HL-60 (cell line): Measurements from ENCODE around the gene ADGRG6.

Experiments
- DNase-seq, 2 experiments: peaks; one replicate each; pipeline ENCODE4 v3.0.0-alpha.2; 2010 to 2020; ENCODE audit warnings: low read depth in 1 of 2, low spot score in 1 of 2
- H3K27ac ChIP-seq: fragments of 250-450 bp; sonication (Bioruptor Pico); replicated peaks from 2 replicates; pipeline ENCODE4 v1.5.1; 2020; ENCODE audit warnings: mild to moderate bottlenecking, moderate library complexity
- H3K27me3 ChIP-seq: fragments of 250-450 bp; sonication (Bioruptor Pico); 2 replicates; pipeline ENCODE4 v1.5.1; 2021; ENCODE audit warnings: mild to moderate bottlenecking, moderate library complexity; ENCODE audit not compliant: insufficient read depth, poor library complexity, severe bottlenecking
- H3K4me3 ChIP-seq: replicated peaks from 2 replicates; pipeline ENCODE4 v1.5.1; 2011; ENCODE audit warnings: mild to moderate bottlenecking, control low read depth, low read length; ENCODE audit not compliant: insufficient read depth
- CTCF ChIP-seq: IDR thresholded peaks from one replicate; pipeline ENCODE4 v1.5.1; 2011; ENCODE audit warnings: low read length, control low read depth, inconsistent platforms; ENCODE audit not compliant: insufficient read depth
- GABPA ChIP-seq: IDR thresholded peaks from 2 replicates; pipeline ENCODE4 v1.6.1; 2012; ENCODE audit warnings: low read depth
- POLR2AphosphoS5 ChIP-seq: IDR thresholded peaks from 2 replicates; pipeline ENCODE4 v1.6.1; 2012; ENCODE audit warnings: low read depth
- REST ChIP-seq: IDR thresholded peaks from 2 replicates; pipeline ENCODE4 v1.6.1; 2012; ENCODE audit warnings: low read depth; ENCODE audit not compliant: insufficient replicate concordance
- SPI1 ChIP-seq: IDR thresholded peaks from 2 replicates; pipeline ENCODE4 v1.6.1; 2012; ENCODE audit warnings: low read depth, mild to moderate bottlenecking, borderline replicate concordance

Gene ADGRG6

GRCh38 chr6:142361779-142362750 is 60.3 kb downstream of the ADGRG6 start:
- Histone ChIP-seq H3K27me3 (no peaks in the 10 kb centered on the region), H3K27ac (no peak overlapping the region), H3K4me3 (no peak overlapping the region)
- TF ChIP-seq REST (no peak), POLR2AphosphoS5 (no peak), GABPA (no peak), SPI1 (no peak), CTCF (no peak)
- DNase-seq: no peak

GRCh38 chr6:142367061-142367460 is 65.3 kb downstream of the ADGRG6 start:
- Histone ChIP-seq H3K4me3 (no peak overlapping the region), H3K27me3 (no peaks in the 10 kb centered on the region), H3K27ac (no peak overlapping the region)
- no peak for DNase-seq
- TF ChIP-seq POLR2AphosphoS5: no peak
- no peak for TF ChIP-seq CTCF
- no peak for TF ChIP-seq REST
- TF ChIP-seq GABPA: no peak
- no peak for TF ChIP-seq SPI1

GRCh38 chr6:142367501-142368018 is 65.8 kb downstream of the ADGRG6 start:
- no peak overlapping the region for H3K27ac ChIP-seq
- H3K4me3 ChIP-seq: no peak overlapping the region
- no peak for DNase-seq
- H3K27me3 ChIP-seq: no peaks in the 10 kb centered on the region
- no peak for TF ChIP-seq SPI1
- no peak for TF ChIP-seq CTCF
- TF ChIP-seq POLR2AphosphoS5: no peak
- TF ChIP-seq REST: no peak
- TF ChIP-seq GABPA: no peak
